Measurements from ENCODE around the gene AZU1.
"Not testable (repeated sequence)": the region's sequence is repeated elsewhere in the genome, so short reads cannot be mapped to it uniquely, and the experiment has no call there.

The AZU1 gene

GRCh38 chr19:876780-877314 is 49.2 kb downstream of the AZU1 start:
- Histone ChIP-seq H3K9ac (ENCODE audit: low read depth, low read length) (no peak overlapping the region), H3K27me3 (ENCODE audit: control insufficient read depth, insufficient read depth, low read length) (no peaks in the 10 kb centered on the region), H3K4me1 (ENCODE audit: control insufficient read depth, insufficient read depth, low read length) (peaks cover 2% of the 10 kb centered on the region), H3K36me3 (ENCODE audit: control insufficient read depth, insufficient read depth, low read length) (peaks cover 32% of the 10 kb centered on the region), H3K9me3 (ENCODE audit: control insufficient read depth, insufficient read depth, low read length) (no peaks in the 10 kb centered on the region), H3K4me3 (ENCODE audit: low read depth, low read length) (no peak overlapping the region)

GRCh38 chr19:877992-878660 is 50.5 kb downstream of the AZU1 start:
- H3K4me3 ChIP-seq (ENCODE audit: low read depth, low read length); H3K9ac ChIP-seq (ENCODE audit: low read depth, low read length); H3K4me1 ChIP-seq (ENCODE audit: control insufficient read depth, insufficient read depth, low read length); H3K27me3 ChIP-seq (ENCODE audit: control insufficient read depth, insufficient read depth, low read length); H3K9me3 ChIP-seq (ENCODE audit: control insufficient read depth, insufficient read depth, low read length): not testable (repeated sequence)
- H3K36me3 ChIP-seq (ENCODE audit: control insufficient read depth, insufficient read depth, low read length): peaks cover 37% of the 10 kb centered on the region

GRCh38 chr19:878751-879561 is 51.3 kb downstream of the AZU1 start:
- not testable (repeated sequence) for H3K27me3 ChIP-seq (ENCODE audit: control insufficient read depth, insufficient read depth, low read length); H3K9me3 ChIP-seq (ENCODE audit: control insufficient read depth, insufficient read depth, low read length); H3K9ac ChIP-seq (ENCODE audit: low read depth, low read length); H3K4me1 ChIP-seq (ENCODE audit: control insufficient read depth, insufficient read depth, low read length); H3K4me3 ChIP-seq (ENCODE audit: low read depth, low read length)
- peaks cover 33% of the 10 kb centered on the region for H3K36me3 ChIP-seq (ENCODE audit: control insufficient read depth, insufficient read depth, low read length)

- H3K4me1 ChIP-seq (ENCODE audit: control insufficient read depth, insufficient read depth, low read length): no peaks in the 10 kb centered on the region
- H3K36me3 ChIP-seq (ENCODE audit: control insufficient read depth, insufficient read depth, low read length): peaks cover 33% of the 10 kb centered on the region
- H3K9me3 ChIP-seq (ENCODE audit: control insufficient read depth, insufficient read depth, low read length): no peaks in the 10 kb centered on the region
- H3K4me3 ChIP-seq (ENCODE audit: low read depth, low read length): no peak overlapping the region
- H3K27me3 ChIP-seq (ENCODE audit: control insufficient read depth, insufficient read depth, low read length): no peaks in the 10 kb centered on the region
- H3K9ac ChIP-seq (ENCODE audit: low read depth, low read length): no peak overlapping the region
Observed at GRCh38 chr19:879711-880438, 52.2 kb downstream of the AZU1 start.

All from iPS-15b (cell line).